Activated CD8-positive, alpha-beta memory T cell treated with anti-CD3 and anti-CD28 coated beads for 36 hours (primary cell): Measurements from ENCODE around the gene MAP2K3. TPM values are rescaled to one million over a fixed set of nuclear protein-coding genes. Genes with fewer than 3 reads are reported as not detected.

ENCODE experiments used
- CTCF ChIA-PET: fragments of 350-600 bp; sonication (Branson Sonifier 250); formaldehyde crosslinking; loops from one replicate; lab custom pipeline; 2021; ENCODE audit warnings: antibody characterized with exemption; lab: Charles Lee
- POLR2A ChIA-PET: fragments of 350-600 bp; sonication (Branson Sonifier 250); formaldehyde crosslinking; loops from one replicate; lab custom pipeline; 2021; ENCODE audit warnings: antibody characterized with exemption; lab: Charles Lee
- total RNA-seq, 2 experiments: library from RNA; stranded (reverse); gene quantifications; one replicate each; pipeline ENCODE4 v1.2.3, GENCODE V29; 2021

The MAP2K3 gene
- total RNA-seq, 2 experiments from 2014 or later: 170 to 171 TPM

GRCh38 chr17:21251337-21252010 is 33.0 kb upstream of the MAP2K3 start:
- ChIA-PET CTCF (interaction anchor here (1.1 kb wide), 1 partner anchor 122 kb away, joined by 3 read pairs; no protein-coding TSS in a partner anchor), POLR2A (no interaction called here)

GRCh38 chr17:21252289-21252795 is 32.2 kb upstream of the MAP2K3 start:
- ChIA-PET POLR2A (no interaction called here), CTCF (interaction anchor here (1.1 kb wide), 1 partner anchor 123 kb away, joined by 3 read pairs; no protein-coding TSS in a partner anchor)

- ChIA-PET POLR2A (interaction anchor here (0.5 kb wide), 1 partner anchor 966 kb away, joined by 3 read pairs; no protein-coding TSS in a partner anchor), CTCF (interaction anchor here (1.1 kb wide), 1 partner anchor 124 kb away, joined by 3 read pairs; no protein-coding TSS in a partner anchor)
Observed at GRCh38 chr17:21252796-21253645, 31.5 kb upstream of the MAP2K3 start, which contains the start of gene NATD1. Gene NATD1, minus strand, starts transcription at chr17:21253410. Its CDS starts 146 bp downstream, at chr17:21253264.

GRCh38 chr17:21253646-21254441 is 30.7 kb upstream of the MAP2K3 start:
- CTCF ChIA-PET: no interaction called here
- POLR2A ChIA-PET: interaction anchor here (0.5 to 0.6 kb wide), 2 partner anchors 34 to 966 kb away, joined by 3 to 4 read pairs; no protein-coding TSS in a partner anchor

- CTCF ChIA-PET: interaction anchor here (1.1 kb wide), 1 partner anchor 20 kb away, joined by 3 read pairs; no protein-coding TSS in a partner anchor
Observed at GRCh38 chr17:21258593-21258992, 25.9 kb upstream of the MAP2K3 start.

GRCh38 chr17:21262259-21262993 is 22.1 kb upstream of the MAP2K3 start:
- ChIA-PET POLR2A (no interaction called here), CTCF (no interaction called here)

More at GRCh38 chr17:21258593-21258992, 25.9 kb upstream of the MAP2K3 start:
- POLR2A ChIA-PET: no interaction called here

GRCh38 chr17:21263376-21263775 is 21.1 kb upstream of the MAP2K3 start:
- POLR2A ChIA-PET: no interaction called here
- CTCF ChIA-PET: interaction anchor here (1.0 kb wide), 1 partner anchor 16 kb away, joined by 6 read pairs; no protein-coding TSS in a partner anchor

- POLR2A ChIA-PET: no interaction called here
Observed at GRCh38 chr17:21268596-21269188, 15.8 kb upstream of the MAP2K3 start.

GRCh38 chr17:21269394-21269793 is 15.1 kb upstream of the MAP2K3 start:
- ChIA-PET POLR2A (no interaction called here), CTCF (interaction anchor here (1.3 to 1.4 kb wide), 2 partner anchors 10 to 11 kb away, joined by 3 to 5 read pairs; no protein-coding TSS in a partner anchor)

More at GRCh38 chr17:21268596-21269188, 15.8 kb upstream of the MAP2K3 start:
- CTCF ChIA-PET: no interaction called here

GRCh38 chr17:21271454-21272183 is 12.9 kb upstream of the MAP2K3 start:
- POLR2A ChIA-PET: no interaction called here
- CTCF ChIA-PET: no interaction called here

- ChIA-PET CTCF (no interaction called here), POLR2A (no interaction called here)
Observed at GRCh38 chr17:21272250-21272649, 12.3 kb upstream of the MAP2K3 start.

GRCh38 chr17:21272881-21273792 is 11.4 kb upstream of the MAP2K3 start:
- CTCF ChIA-PET: interaction anchor here (0.7 kb wide), 1 partner anchor 154 kb away, joined by 3 read pairs; no protein-coding TSS in a partner anchor

GRCh38 chr17:21275047-21275578 is 9.4 kb upstream of the MAP2K3 start:
- ChIA-PET POLR2A (interaction anchor here (1.7 to 1.9 kb wide), 2 partner anchors 11 to 13 kb away, joined by 5 to 13 read pairs; no protein-coding TSS in a partner anchor), CTCF (interaction anchor here (2.3 to 3.1 kb wide), 2 partner anchors 11 to 237 kb away, joined by 5 to 21 read pairs; no protein-coding TSS in a partner anchor)

More at GRCh38 chr17:21272881-21273792, 11.4 kb upstream of the MAP2K3 start:
- POLR2A ChIA-PET: no interaction called here

GRCh38 chr17:21275579-21276263 is 8.8 kb upstream of the MAP2K3 start:
- POLR2A ChIA-PET: interaction anchor here (0.7 to 1.9 kb wide), 3 partner anchors 10 to 61 kb away, joined by 3 to 13 read pairs (median 5); partner anchors contain the start of gene TMEM11
- CTCF ChIA-PET: interaction anchor here (0.7 to 3.1 kb wide), 5 partner anchors 11 to 237 kb away, joined by 3 to 21 read pairs (median 3); no protein-coding TSS in a partner anchor

GRCh38 chr17:21276264-21276588 is 8.3 kb upstream of the MAP2K3 start:
- CTCF ChIA-PET: interaction anchor here (0.7 to 3.1 kb wide), 5 partner anchors 10 to 236 kb away, joined by 3 to 21 read pairs (median 3); no protein-coding TSS in a partner anchor
- POLR2A ChIA-PET: interaction anchor here (0.7 to 1.9 kb wide), 4 partner anchors 9 to 62 kb away, joined by 3 to 13 read pairs (median 4); partner anchors contain the start of gene TMEM11
